NCI-H748 (cell line): ENCODE results near the gene TBR1.

Experiments
- DNase-seq: peaks from one replicate; lab custom pipeline; 2025; ENCODE audit not compliant: unreplicated experiment; lab: John Stamatoyannopoulos, UW

TBR1 gene

GRCh38 chr2:161415987-161416707 is at the start of gene TBR1:
Gene TBR1 (plus strand): TSS chr2:161416297. CDS start chr2:161416411, 114 bp downstream.
- DNase-seq = peak; percentile 79

- no peak for DNase-seq
Measured at GRCh38 chr2:161367675-161368074, 48.4 kb upstream of the TBR1 start.

- DNase-seq = no peak
Measured at GRCh38 chr2:161369311-161369710, 46.8 kb upstream of the TBR1 start.

GRCh38 chr2:161370981-161371380 is 45.1 kb upstream of the TBR1 start:
- no peak for DNase-seq

GRCh38 chr2:161371869-161372268 is 44.2 kb upstream of the TBR1 start:
- DNase-seq = no peak

- no peak for DNase-seq
Measured at GRCh38 chr2:161373942-161374341, 42.2 kb upstream of the TBR1 start.

GRCh38 chr2:161374446-161374845 is 41.7 kb upstream of the TBR1 start:
- DNase-seq = no peak

GRCh38 chr2:161379740-161380139 is 36.4 kb upstream of the TBR1 start:
- no peak for DNase-seq

- DNase-seq = no peak
Measured at GRCh38 chr2:161381546-161381945, 34.6 kb upstream of the TBR1 start.

GRCh38 chr2:161382747-161383146 is 33.4 kb upstream of the TBR1 start:
- no peak for DNase-seq

GRCh38 chr2:161384864-161385263 is 31.2 kb upstream of the TBR1 start:
- DNase-seq = no peak

- no peak for DNase-seq
Measured at GRCh38 chr2:161386228-161386824, 29.8 kb upstream of the TBR1 start.

GRCh38 chr2:161388146-161388779 is 27.8 kb upstream of the TBR1 start:
- DNase-seq = no peak

- no peak for DNase-seq
Measured at GRCh38 chr2:161391737-161392506, 24.2 kb upstream of the TBR1 start.

GRCh38 chr2:161400076-161400475 is 16.0 kb upstream of the TBR1 start:
- DNase-seq = no peak

- no peak for DNase-seq
Measured at GRCh38 chr2:161402297-161402696, 13.8 kb upstream of the TBR1 start.

- no peak for DNase-seq
Measured at GRCh38 chr2:161406316-161406715, 9.8 kb upstream of the TBR1 start.

- no peak for DNase-seq
Measured at GRCh38 chr2:161407597-161407996, 8.5 kb upstream of the TBR1 start.

GRCh38 chr2:161409308-161409907 is 6.7 kb upstream of the TBR1 start:
- DNase-seq = no peak

GRCh38 chr2:161412346-161412745 is 3.8 kb upstream of the TBR1 start:
- no peak for DNase-seq
